Calu3 (cell line): ENCODE results near the gene C5orf24. TPM values are rescaled to one million over a fixed set of nuclear protein-coding genes. Genes with fewer than 3 reads are reported as not detected.

Experiments
- Bru-seq: library from RNA; stranded (reverse); fragments of 400-500 nt; gene quantifications from one replicate; lab custom pipeline; 2021; lab: Mats Ljungman, UMichigan
- BruChase-seq, 2 experiments: library from RNA; stranded (reverse); fragments of 400-500 nt; gene quantifications; one replicate each; lab custom pipeline; 2021; lab: Mats Ljungman, UMichigan
- BruUV-seq: library from RNA; stranded (reverse); fragments of 400-500 nt; replicated peaks from 2 replicates; lab custom pipeline; 2021; lab: Mats Ljungman, UMichigan
- CTCF ChIA-PET: fragments of 300-600 bp; sonication (Branson Sonifier 250); formaldehyde crosslinking; loops from one replicate; lab custom pipeline; 2022; ENCODE audit warnings: antibody characterized with exemption; lab: Charles Lee
- DNase-seq: peaks from one replicate; pipeline ENCODE4 v3.0.0; 2022
- H3K27ac Mint-ChIP-seq: one replicate; pipeline ENCODE4 v1.8.0; 2022; ENCODE audit warnings: mixed read lengths; ENCODE audit not compliant: unreplicated experiment
- H3K27me3 Mint-ChIP-seq: one replicate; pipeline ENCODE4 v1.8.0; 2022; ENCODE audit warnings: mixed read lengths; ENCODE audit not compliant: unreplicated experiment
- H3K36me3 Mint-ChIP-seq: one replicate; pipeline ENCODE4 v1.8.0; 2022; ENCODE audit warnings: mild to moderate bottlenecking, moderate library complexity, mixed read lengths; ENCODE audit not compliant: insufficient read depth, unreplicated experiment
- H3K4me1 Mint-ChIP-seq: one replicate; pipeline ENCODE4 v1.8.0; 2022; ENCODE audit warnings: mild to moderate bottlenecking, low read depth, mixed read lengths; ENCODE audit not compliant: unreplicated experiment
- H3K4me3 Mint-ChIP-seq: one replicate; pipeline ENCODE4 v1.8.0; 2022; ENCODE audit warnings: mild to moderate bottlenecking, low read depth, moderate library complexity, mixed read lengths; ENCODE audit not compliant: unreplicated experiment
- H3K9me3 Mint-ChIP-seq: one replicate; pipeline ENCODE4 v1.8.0; 2022; ENCODE audit warnings: low read depth, mixed read lengths; ENCODE audit not compliant: unreplicated experiment
- intact Hi-C: fragments of 100-400 bp; cut with micrococcal nuclease; formaldehyde crosslinking; loops from one replicate; pipeline ENCODE4 v1.10.0; 2022; ENCODE audit not compliant: unreplicated experiment
- long read RNA-seq: library from polyadenylated mRNA; stranded (forward); transcript quantifications from one replicate; pipeline ENCODE4 v2.0.0, GENCODE V29; 2022
- total RNA-seq: library from RNA; stranded (reverse); gene quantifications from 2 replicates; pipeline ENCODE4 v1.2.3, GENCODE V29; 2022
- TF ChIP-seq, protein P1 (sequence below): fragments of 200-600 bp; IDR thresholded peaks from one replicate; pipeline ENCODE4 v1.8.0; 2022; ENCODE audit warnings: antibody characterized with exemption; ENCODE audit not compliant: unreplicated experiment

The C5orf24 gene
- 59.6 and 63.4 TPM in 2 replicates for total RNA-seq
- Bru-seq, nascent RNA: percentile 91 among the genes with signal in this experiment
- percentile 97 among the genes with signal in this experiment for BruChase-seq, experiment 1, labeled RNA remaining after a 6-hour chase
- percentile 96 among the genes with signal in this experiment for BruChase-seq, experiment 2, labeled RNA remaining after a 2-hour chase
- long read RNA-seq, full-length matches to known transcripts: 35 of 45 reads
- long read RNA-seq, partial matches to known transcripts: 0 of 45 reads
- long read RNA-seq, other reads (novel, unspliced or antisense): 10 of 45 reads

DNA sequence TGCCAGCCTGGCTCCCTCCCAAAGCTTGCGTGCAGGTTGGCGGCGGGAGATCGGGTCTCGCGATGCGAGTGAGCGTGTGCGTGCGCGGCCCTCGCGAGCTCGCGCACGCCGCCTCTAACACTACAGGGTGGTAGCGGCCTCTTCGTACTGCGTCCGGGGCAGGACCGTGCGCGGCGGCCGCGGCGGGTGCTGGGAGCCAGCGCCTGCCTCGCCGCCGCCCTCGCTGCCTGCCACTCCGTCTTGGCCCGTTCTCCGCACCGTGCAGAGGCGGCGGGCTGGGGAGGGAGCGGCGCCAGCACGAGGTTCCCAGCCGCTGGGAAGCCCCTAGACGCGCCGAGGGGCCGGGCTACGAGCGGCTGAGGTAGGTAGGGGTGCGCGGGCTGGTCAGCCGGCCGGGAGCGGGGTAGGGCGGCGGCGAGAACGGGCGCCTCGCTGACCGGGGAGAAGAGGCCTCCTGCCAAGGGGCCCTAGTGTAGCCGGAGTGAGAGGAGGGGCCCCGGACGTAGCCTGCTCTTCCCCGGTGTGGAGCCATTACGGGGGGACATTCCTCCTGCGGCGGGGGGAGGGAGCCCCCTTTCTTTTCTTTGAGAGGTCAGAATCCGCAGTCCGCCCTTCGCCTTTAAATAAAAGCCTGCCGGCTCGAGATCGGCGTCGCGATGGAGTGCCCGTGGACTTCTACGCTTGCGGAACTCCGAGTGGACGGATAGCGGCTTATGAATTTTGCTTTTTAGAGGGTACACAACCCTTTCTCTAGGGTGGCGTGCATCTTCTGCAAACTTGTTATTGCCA, at the start of gene C5orf24:
Gene C5orf24, plus strand, starts transcription at position 117 of the 789 bp plus-strand sequence. CDS start 8,933 bp downstream, outside the sequence.
- CTCF ChIA-PET: interaction anchor here (0.6 to 1.2 kb wide), 3 partner anchors 58 to 676 kb away, joined by 3 to 11 read pairs (median 4); partner anchors contain the start of gene PCBD2
- H3K36me3 Mint-ChIP-seq: peaks cover 67% of the 10 kb centered on the region
- H3K4me1 Mint-ChIP-seq: peaks cover 23% of the 10 kb centered on the region
- intact Hi-C loops: loop anchor here (2.0 kb wide), 1 partner anchor 59 kb away; the partner anchor contains the start of gene PCBD2
- DNase-seq: peak; percentile 95
- no peaks in the 10 kb centered on the region for H3K9me3 Mint-ChIP-seq
- TF ChIP-seq, protein P1, sequence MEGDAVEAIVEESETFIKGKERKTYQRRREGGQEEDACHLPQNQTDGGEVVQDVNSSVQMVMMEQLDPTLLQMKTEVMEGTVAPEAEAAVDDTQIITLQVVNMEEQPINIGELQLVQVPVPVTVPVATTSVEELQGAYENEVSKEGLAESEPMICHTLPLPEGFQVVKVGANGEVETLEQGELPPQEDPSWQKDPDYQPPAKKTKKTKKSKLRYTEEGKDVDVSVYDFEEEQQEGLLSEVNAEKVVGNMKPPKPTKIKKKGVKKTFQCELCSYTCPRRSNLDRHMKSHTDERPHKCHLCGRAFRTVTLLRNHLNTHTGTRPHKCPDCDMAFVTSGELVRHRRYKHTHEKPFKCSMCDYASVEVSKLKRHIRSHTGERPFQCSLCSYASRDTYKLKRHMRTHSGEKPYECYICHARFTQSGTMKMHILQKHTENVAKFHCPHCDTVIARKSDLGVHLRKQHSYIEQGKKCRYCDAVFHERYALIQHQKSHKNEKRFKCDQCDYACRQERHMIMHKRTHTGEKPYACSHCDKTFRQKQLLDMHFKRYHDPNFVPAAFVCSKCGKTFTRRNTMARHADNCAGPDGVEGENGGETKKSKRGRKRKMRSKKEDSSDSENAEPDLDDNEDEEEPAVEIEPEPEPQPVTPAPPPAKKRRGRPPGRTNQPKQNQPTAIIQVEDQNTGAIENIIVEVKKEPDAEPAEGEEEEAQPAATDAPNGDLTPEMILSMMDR: no peak
- peak within 1 kb of the TSS; percentile 97 for H3K27ac Mint-ChIP-seq
- H3K27me3 Mint-ChIP-seq: no peaks in the 10 kb centered on the region
- no TSS peak for BruUV-seq
- peak within 1 kb of the TSS; percentile 91 for H3K4me3 Mint-ChIP-seq

DNA sequence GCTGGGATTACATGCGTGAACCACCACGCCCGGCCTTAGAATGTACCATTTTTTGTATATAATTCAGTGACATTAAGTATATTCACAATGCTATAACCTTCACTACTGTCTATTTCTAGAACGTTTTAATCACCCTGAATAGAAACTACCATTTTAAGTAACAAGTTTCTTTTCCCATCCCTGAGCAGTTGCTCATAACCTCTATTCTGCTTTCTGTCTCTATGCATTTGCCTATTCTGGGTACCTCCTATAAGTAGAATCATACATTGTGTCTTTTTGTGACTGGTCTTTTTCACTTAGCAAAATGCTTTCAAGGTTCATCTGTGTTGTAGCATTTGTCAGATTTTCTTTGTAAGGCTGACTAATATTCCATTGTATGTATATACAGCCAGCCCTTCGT, 47.3 kb upstream of the C5orf24 start:
- peaks cover 50% of the 10 kb centered on the region for H3K36me3 Mint-ChIP-seq
- CTCF ChIA-PET: no interaction called here

DNA sequence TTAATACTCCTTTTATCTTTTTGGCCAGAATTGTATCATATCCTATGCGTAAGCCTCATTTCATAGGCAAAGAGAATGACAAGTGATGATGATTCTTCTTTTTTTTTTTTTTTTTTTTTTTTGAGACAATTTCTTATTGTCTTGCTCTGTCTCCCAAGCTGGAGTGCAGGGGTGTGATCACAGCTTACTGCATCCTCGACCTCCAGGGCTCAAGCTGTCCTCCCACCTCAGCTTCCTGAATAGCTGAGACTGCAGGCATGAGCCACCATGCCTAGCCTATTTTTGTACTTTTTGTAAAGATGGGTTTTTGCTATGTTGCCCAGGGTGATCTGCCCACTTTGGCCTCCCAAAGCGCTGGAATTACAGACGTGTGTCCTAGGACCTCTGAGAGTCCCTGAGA, 41.9 kb upstream of the C5orf24 start:
- DNase-seq: no peak
- no peaks in the 10 kb centered on the region for H3K27me3 Mint-ChIP-seq
- H3K27ac Mint-ChIP-seq: no peak overlapping the region
- no peaks in the 10 kb centered on the region for H3K9me3 Mint-ChIP-seq
- CTCF ChIA-PET: no interaction called here
- H3K4me3 Mint-ChIP-seq: no peak overlapping the region
- intact Hi-C loops: no loop called here
- H3K4me1 Mint-ChIP-seq: no peaks in the 10 kb centered on the region
- BruUV-seq: no TSS peak
- TF ChIP-seq, protein P1: no peak
- peaks cover 33% of the 10 kb centered on the region for H3K36me3 Mint-ChIP-seq

More for the DNA sequence above, 47.3 kb upstream of the C5orf24 start:
- intact Hi-C loops: no loop called here
- no peak for DNase-seq
- Mint-ChIP-seq H3K4me3 (no peak overlapping the region), H3K9me3 (no peaks in the 10 kb centered on the region), H3K27ac (no peak overlapping the region), H3K27me3 (no peaks in the 10 kb centered on the region), H3K4me1 (no peaks in the 10 kb centered on the region)
- TF ChIP-seq, protein P1: no peak
- no TSS peak for BruUV-seq

DNA sequence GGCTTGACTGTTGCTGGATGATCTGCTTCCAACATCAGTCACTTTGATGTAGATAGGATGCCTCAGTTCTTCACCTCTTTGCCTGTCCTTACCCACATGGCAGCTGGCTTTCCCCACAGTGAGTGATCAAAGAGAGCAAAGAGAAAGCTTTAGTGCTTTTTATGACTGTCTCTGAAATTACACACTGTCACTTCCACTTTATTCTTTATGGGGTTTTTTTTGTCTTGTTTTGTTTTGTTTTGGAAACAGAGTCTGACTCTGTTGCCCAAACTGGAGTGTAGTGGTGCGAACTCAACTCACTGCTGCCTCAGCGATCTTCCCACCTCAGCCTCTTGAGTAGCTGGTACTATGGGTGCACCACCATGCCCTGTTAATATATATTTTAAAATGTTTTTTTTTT, 32.4 kb upstream of the C5orf24 start:
- CTCF ChIA-PET: no interaction called here
- intact Hi-C loops: no loop called here
- BruUV-seq: no TSS peak
- TF ChIP-seq, protein P1: no peak
- H3K27me3 Mint-ChIP-seq: no peaks in the 10 kb centered on the region
- H3K36me3 Mint-ChIP-seq: peaks cover 26% of the 10 kb centered on the region
- H3K9me3 Mint-ChIP-seq: no peaks in the 10 kb centered on the region
- H3K4me3 Mint-ChIP-seq: no peak overlapping the region
- H3K27ac Mint-ChIP-seq: no peak overlapping the region
- no peak for DNase-seq
- no peaks in the 10 kb centered on the region for H3K4me1 Mint-ChIP-seq
